HG03060 (cell line): ENCODE results near the gene SNTN.

ENCODE experiments used
- ATAC-seq: cut with Tn5 transposase; IDR thresholded peaks from one replicate; pipeline ENCODE4 v1.9.1; 2021; ENCODE audit warnings: low read depth, moderate number of reproducible peaks; ENCODE audit not compliant: unreplicated experiment

The SNTN gene

DNA sequence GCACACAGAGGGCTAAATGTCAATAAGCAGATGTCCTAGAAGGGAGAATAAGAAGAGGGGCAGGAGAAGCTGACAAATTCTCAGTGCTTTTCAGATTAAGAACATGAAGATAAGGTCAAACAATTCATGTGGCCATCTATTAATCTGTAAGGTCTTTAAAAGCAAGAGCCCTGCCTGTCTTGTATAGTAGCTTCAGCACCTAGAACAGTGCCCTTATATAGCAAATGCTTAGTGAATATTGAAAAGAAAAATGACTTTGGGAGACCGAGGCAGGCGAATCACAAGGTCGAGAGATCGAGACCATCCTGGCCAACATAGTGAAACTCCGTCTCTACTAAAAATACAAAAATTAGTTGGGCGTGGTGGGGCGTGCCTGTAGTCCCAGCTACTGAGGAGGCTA lies 18.1 kb downstream of the SNTN start:
- no peak for ATAC-seq

DNA sequence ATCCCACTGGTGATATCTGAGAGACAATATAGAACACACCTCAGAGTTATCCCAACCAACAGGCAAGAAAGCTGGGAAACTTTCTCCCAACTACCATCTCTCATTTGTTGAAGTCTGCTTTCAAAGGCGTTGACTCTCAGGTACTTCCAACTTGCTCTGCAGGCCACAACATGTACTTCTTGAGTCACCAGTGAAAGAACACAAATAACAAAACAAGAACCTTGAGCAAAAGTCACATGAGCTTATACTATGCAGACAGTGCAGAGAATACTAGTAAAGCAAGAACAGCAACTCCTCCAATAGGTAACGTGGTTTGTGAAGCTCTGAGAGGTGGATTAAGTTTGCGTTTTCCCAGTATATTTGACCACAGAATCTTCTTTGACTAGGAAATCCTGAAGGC lies 20.6 kb downstream of the SNTN start:
- ATAC-seq: no peak

DNA sequence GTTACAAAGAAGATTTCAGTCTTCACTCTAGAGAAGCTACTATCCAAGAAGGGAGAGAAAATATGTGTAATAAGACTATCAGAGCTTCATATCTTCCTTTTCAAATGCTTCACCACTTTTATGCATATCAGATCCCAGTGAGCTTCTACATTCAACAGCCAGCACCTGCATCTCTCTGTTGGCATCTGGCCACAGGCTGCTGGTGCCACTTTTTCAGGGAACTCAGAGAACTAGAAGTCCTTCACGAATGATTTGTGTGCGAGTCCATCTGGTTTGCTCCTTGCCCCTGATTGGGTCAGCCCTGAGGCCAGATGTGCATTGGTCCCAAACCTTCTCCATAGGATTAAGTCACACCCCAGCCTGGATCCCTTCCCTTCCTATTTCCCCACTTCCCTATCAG lies 22.1 kb downstream of the SNTN start:
- no peak for ATAC-seq

DNA sequence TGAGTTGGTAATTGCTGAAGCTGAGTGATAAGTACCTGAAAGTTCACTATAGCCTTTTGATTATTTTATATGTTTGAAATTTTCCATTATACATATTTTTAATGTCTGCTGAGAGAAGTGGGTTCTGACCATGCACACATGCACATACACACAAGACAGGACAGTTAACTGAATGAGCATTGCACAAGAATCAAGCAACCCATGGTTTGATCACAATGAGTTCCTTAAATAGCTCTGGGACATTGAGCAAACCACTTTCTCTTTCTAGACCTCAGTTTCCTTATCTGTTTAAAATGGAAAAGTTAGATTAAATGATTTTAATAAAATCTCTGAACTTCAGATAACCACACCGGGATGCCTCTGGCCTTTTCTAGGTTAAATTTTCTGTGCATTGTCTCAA lies 26.7 kb downstream of the SNTN start:
- ATAC-seq: no peak

DNA sequence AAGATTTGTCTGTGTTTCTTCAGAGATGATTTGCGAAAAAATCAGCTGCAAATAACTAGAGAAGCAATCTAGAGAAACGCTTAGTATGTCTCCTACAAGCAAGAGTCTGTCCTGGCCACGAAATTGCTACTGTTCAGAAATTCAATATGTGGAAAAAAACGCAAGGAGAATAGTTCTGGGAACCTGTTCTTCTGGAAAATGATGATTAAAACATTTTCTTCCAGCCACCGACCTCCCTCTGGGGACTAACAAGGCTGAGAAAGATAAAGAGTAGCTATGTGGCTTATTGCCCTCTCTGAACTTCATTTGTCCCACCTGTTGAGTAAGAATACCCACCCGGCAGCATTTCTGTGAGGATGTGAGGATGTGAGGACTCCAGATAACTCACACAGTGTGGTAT lies 31.6 kb downstream of the SNTN start:
- no peak for ATAC-seq

DNA sequence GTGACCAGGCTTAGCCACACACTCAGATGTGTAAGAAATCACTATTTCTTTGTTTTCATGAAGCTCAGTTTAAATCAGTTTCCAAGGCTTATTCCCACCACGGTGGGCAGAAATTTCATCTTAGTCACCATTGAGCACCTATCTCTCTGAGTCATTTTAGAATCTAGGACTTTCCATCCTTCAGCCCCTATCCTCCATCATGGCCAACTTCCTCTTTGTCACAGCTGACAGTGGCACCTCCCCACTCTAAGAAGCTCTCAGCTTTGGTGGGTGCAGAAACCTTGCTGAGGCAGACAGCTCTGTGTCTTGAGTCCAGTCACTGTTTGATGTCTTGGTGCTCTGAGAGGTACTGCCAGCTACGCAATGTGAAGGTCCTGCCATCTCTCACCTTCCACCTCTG lies 32.9 kb downstream of the SNTN start:
- no peak for ATAC-seq

DNA sequence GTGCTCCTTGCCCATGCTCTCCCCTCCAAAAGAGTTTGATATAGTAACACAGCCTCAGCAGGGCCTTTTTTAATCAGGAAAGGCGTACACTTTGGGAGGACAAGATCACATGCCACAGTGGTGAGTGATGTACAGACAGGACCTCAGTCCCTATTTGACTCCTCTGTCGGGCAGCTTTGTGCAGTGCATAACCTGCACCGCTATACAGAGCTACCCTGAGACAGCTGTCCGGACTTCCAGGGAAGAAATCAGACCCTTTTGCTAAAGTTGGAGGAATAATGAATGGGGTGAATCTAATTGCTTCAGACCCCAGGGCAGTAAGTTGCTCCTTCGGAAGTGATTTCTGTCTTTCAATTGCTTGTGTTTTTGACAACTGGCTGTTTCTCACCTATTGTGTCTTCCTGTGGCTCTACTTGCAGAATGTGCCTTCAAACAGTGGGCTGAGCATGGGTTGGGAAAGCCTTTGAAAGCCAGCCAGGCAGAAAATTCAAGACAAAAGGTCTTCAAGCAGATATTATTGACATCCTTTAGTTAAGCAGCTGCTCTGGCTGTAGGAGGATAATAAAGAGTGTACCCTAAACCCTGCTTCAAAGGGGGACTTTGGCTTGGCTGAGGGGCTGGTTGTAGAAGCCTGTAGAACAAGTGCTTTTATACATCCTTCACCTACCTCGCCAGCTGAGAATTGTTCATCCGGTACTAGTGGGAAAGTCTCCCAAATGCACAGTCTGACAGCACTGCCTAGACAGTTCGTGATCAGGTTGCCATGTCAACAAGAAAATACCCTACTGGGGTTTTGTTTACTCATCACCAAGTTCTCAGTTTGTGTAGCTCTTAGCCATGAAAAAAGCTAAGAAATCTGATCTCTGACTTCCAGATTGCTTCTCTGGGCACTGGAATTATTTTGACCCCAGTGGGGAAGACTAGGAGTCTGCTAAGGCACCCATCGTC lies 35.1 kb downstream of the SNTN start:
- ATAC-seq: no peak

DNA sequence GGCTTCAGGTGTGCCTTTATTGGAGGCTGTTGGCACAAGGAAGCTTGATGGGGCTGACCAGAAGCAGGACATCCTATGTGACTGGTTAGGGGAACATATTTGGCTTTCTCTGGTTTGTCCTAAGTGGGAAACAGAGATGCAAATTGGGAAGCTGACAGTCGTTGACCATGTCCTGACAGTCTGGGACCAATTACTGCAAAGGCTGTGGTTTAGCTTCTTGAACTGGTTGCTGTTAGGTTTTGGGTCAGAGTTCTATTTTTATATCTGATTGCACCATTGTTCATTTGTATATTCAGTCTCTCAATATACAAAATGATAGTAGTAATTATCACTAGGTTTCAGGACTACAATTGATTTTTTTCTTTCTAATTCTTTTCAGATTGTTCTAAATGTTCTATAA lies 36.8 kb downstream of the SNTN start:
- no peak for ATAC-seq

DNA sequence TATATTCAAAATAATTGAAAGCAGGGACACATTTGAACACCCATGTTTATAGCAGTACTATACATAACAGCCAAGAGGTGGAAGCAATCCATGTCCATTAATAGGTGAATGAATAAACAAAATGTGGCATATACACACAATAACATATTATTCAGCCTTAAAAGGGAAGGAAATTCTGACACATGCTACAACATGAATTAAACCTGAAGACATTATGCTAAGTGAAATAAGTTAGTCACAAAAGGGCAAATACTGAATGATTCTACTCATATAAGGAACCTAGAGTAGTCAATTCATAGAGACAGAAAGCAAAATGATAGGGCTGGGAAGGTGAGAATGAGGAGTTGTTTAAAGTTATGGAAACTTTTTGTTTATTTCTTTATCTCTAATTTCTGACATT lies 40.9 kb downstream of the SNTN start:
- no peak for ATAC-seq

DNA sequence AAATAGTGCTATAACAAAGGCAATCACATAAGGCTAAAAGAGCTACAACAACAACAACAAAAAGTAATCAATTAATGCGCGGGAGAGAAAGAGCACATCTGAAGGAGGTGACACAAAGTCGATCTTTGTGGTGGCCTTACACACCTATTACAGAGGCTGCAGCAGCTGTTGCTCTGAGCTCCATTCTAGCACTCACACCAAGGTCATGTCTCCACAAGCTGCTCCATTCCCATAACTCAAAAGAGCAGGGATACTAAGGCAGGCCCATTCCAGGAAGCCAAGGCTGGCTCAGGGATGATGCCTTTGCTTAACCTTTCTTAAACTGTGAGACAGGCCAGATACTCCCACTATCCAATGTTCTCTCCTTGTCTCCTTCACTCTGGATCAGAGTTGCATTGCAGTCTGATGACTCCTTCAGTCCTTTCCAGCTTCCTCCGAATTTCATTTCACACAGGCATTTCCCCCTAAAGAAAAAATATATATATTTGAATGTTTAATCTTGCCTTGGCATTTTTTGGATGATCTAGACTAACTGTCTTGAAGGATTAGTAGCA lies 52.7 kb downstream of the SNTN start:
- ATAC-seq: no peak

DNA sequence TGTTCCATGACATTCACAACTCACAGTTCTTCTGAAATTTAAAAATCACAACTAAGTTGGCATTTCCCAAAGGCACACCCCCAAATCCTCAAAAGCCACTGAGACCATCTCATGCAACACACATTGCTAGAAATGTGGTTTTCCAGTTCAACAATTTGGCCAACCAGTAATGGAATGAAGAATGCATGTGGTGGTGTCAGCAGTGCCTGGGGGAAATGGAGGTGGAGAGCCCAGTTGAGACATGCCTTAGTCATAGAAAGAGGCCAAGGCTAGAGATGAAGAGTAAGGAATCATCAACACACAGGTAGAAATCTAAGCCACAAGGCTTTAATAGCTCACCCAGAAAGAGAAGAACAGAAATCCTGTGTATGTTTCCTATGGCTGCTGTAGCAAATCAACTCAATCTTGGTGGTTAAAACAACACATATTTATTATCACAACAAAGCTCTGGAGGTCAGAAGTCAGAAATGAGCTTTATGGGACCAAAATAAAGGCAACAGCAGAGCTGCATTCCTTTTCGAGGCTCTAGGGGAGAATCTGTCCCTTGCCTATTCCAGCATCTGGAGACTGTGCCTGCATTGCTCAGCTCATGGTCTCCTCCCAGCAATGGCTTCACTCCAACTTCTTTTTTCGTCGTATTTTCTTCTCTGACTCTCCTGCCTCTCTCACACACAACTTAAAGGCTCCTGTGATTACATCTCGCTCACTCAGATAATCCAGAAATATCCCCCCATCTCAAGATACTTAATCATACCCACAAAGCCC lies 54.0 kb downstream of the SNTN start:
- no peak for ATAC-seq

DNA sequence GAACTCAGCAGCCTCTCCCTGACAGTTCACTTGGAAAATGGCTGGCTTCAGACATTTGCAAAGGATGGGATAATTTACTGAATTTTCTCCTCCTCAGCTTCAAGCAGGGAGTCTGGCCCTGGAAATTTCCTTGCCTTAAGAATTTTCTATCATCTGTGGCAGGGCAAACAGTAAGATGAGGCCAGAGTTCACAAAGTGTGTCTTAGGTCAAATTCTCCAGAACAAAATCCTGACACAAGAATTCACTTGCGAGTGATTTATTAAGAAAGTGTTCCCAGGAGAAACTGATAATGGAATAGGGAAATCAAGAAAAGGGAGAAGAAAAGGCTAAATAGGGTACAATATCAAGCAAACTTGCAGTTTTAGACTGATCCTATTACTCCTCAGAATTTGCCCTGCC lies 55.3 kb downstream of the SNTN start:
- no peak for ATAC-seq

DNA sequence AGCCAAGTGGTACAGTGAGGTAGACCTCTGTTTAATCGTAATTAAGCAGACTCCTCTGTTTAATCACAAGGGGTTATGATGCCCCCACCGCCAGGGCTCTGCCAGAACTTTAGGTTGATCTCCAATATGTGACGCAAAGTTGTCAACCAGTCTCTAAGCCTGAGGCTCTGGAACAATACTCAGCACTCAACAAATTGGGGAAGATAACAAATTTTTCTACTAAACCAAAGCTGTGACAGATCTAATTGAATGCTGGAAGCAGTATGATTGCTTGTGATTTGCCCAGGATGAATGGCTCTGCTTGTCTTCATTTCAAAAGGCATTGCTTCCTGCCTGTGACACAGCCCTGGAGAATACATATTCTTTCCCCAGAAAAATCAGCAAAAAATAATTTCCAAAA lies 57.1 kb downstream of the SNTN start:
- ATAC-seq: no peak
